Measurements from ENCODE around the gene CACNA1S. TPM values are rescaled to one million over a fixed set of nuclear protein-coding genes. Genes with fewer than 3 reads are reported as not detected.

The CACNA1S gene
- polyA plus RNA-seq, 1 experiment, result not detected

- H3K4me3 ChIP-seq (ENCODE audit: low read depth, low read length), result no peak overlapping the region
- peaks cover 17% of the 10 kb centered on the region for H3K27me3 ChIP-seq (ENCODE audit: control insufficient read depth, insufficient read depth, low read length)
- DNase-seq (ENCODE audit: low read depth), result no peak
- no peak for TF ChIP-seq CTCF (IDR thresholded peaks at IDR 0.05; ENCODE audit: insufficient read depth, low read depth, low read length)
- H3K36me3 ChIP-seq (ENCODE audit: control insufficient read depth, insufficient read depth, low read length), result no peaks in the 10 kb centered on the region
- ChIA-PET CTCF (interaction anchor here (1.3 to 5.7 kb wide), 3 partner anchors 13 to 247 kb away, joined by 3 to 34 read pairs (median 4); no protein-coding TSS in a partner anchor), POLR2A (interaction anchor here (0.7 kb wide), 1 partner anchor 83 kb away, joined by 3 read pairs; no protein-coding TSS in a partner anchor)
Observed at GRCh38 chr1:201098992-201099677, 13.1 kb downstream of the CACNA1S start.

GRCh38 chr1:201096977-201097856, 15.0 kb downstream of the CACNA1S start:
- CTCF ChIA-PET, result interaction anchor here (1.2 to 5.7 kb wide), 3 partner anchors 11 to 22 kb away, joined by 4 to 34 read pairs (median 4); no protein-coding TSS in a partner anchor
- H3K36me3 ChIP-seq (ENCODE audit: control insufficient read depth, insufficient read depth, low read length), result no peaks in the 10 kb centered on the region
- no peak for TF ChIP-seq CTCF (IDR thresholded peaks at IDR 0.05; ENCODE audit: insufficient read depth, low read depth, low read length)
- POLR2A ChIA-PET, result no interaction called here
- peaks cover 23% of the 10 kb centered on the region for H3K27me3 ChIP-seq (ENCODE audit: control insufficient read depth, insufficient read depth, low read length)
- DNase-seq (ENCODE audit: low read depth), result no peak
- no peak overlapping the region for H3K4me3 ChIP-seq (ENCODE audit: low read depth, low read length)

- Histone ChIP-seq H3K4me3 (ENCODE audit: low read depth, low read length) (no peak overlapping the region), H3K27me3 (ENCODE audit: control insufficient read depth, insufficient read depth, low read length) (peaks cover 25% of the 10 kb centered on the region), H3K36me3 (ENCODE audit: control insufficient read depth, insufficient read depth, low read length) (no peaks in the 10 kb centered on the region)
- no peak for TF ChIP-seq CTCF (IDR thresholded peaks at IDR 0.05; ENCODE audit: insufficient read depth, low read depth, low read length)
- DNase-seq (ENCODE audit: low read depth), result no peak
- POLR2A ChIA-PET, result no interaction called here
- CTCF ChIA-PET, result interaction anchor here (1.2 to 5.7 kb wide), 3 partner anchors 10 to 23 kb away, joined by 4 to 34 read pairs (median 4); no protein-coding TSS in a partner anchor
Observed at GRCh38 chr1:201096041-201096461, 16.2 kb downstream of the CACNA1S start.

GRCh38 chr1:201095581-201095980, 16.6 kb downstream of the CACNA1S start:
- Histone ChIP-seq H3K4me3 (ENCODE audit: low read depth, low read length) (no peak overlapping the region), H3K27me3 (ENCODE audit: control insufficient read depth, insufficient read depth, low read length) (peaks cover 25% of the 10 kb centered on the region), H3K36me3 (ENCODE audit: control insufficient read depth, insufficient read depth, low read length) (no peaks in the 10 kb centered on the region)
- ChIA-PET POLR2A (no interaction called here), CTCF (interaction anchor here (5.7 kb wide), 1 partner anchor 9 kb away, joined by 34 read pairs; no protein-coding TSS in a partner anchor)
- TF ChIP-seq CTCF (IDR thresholded peaks at IDR 0.05; ENCODE audit: insufficient read depth, low read depth, low read length), result no peak
- no peak for DNase-seq (ENCODE audit: low read depth)

- ChIA-PET CTCF (interaction anchor here (0.7 to 5.7 kb wide), 3 partner anchors 9 to 19 kb away, joined by 3 to 34 read pairs (median 6); no protein-coding TSS in a partner anchor), POLR2A (no interaction called here)
- DNase-seq (ENCODE audit: low read depth), result no peak
- Histone ChIP-seq H3K27me3 (ENCODE audit: control insufficient read depth, insufficient read depth, low read length) (peaks cover 19% of the 10 kb centered on the region), H3K36me3 (ENCODE audit: control insufficient read depth, insufficient read depth, low read length) (no peaks in the 10 kb centered on the region), H3K4me3 (ENCODE audit: low read depth, low read length) (no peak overlapping the region)
- TF ChIP-seq CTCF (IDR thresholded peaks at IDR 0.05; ENCODE audit: insufficient read depth, low read depth, low read length), result no peak
Observed at GRCh38 chr1:201094832-201095231, 17.4 kb downstream of the CACNA1S start.

All from BJ (cell line).